Measurements from ENCODE around the gene ETHE1.

Gene ETHE1

GRCh38 chr19:43501661-43502418 lies 25.2 kb downstream of the ETHE1 start:
- H3K27me3 Mint-ChIP-seq: no peaks in the 10 kb centered on the region
- H3K4me1 Mint-ChIP-seq: peaks cover 21% of the 10 kb centered on the region
- H3K9me3 Mint-ChIP-seq: no peaks in the 10 kb centered on the region
- DNase-seq (ENCODE audit: low spot score in 2 of 2) (no peak), ATAC-seq (ENCODE audit: low read depth) (no peak)
- peaks cover 16% of the 10 kb centered on the region for H3K36me3 Mint-ChIP-seq
- H3K27ac Mint-ChIP-seq: no peak overlapping the region
- H3K4me3 Mint-ChIP-seq: no peak overlapping the region

- no peaks in the 10 kb centered on the region for H3K9me3 Mint-ChIP-seq
- ATAC-seq (ENCODE audit: low read depth) (no peak), DNase-seq (ENCODE audit: low spot score in 2 of 2) (no peak)
- peaks cover 16% of the 10 kb centered on the region for H3K4me1 Mint-ChIP-seq
- H3K27ac Mint-ChIP-seq: no peak overlapping the region
- no peak overlapping the region for H3K4me3 Mint-ChIP-seq
- no peaks in the 10 kb centered on the region for H3K27me3 Mint-ChIP-seq
- H3K36me3 Mint-ChIP-seq: peaks cover 25% of the 10 kb centered on the region
Measured at GRCh38 chr19:43499042-43499441, 28.0 kb downstream of the ETHE1 start.

GRCh38 chr19:43498233-43498842 lies 28.7 kb downstream of the ETHE1 start:
- no peaks in the 10 kb centered on the region for H3K9me3 Mint-ChIP-seq
- no peak overlapping the region for H3K4me3 Mint-ChIP-seq
- ATAC-seq (ENCODE audit: low read depth): no peak
- H3K4me1 Mint-ChIP-seq: peaks cover 12% of the 10 kb centered on the region
- no peak for DNase-seq (ENCODE audit: low spot score in 2 of 2)
- H3K27ac Mint-ChIP-seq: no peak overlapping the region
- H3K36me3 Mint-ChIP-seq: peaks cover 25% of the 10 kb centered on the region
- H3K27me3 Mint-ChIP-seq: no peaks in the 10 kb centered on the region

- Mint-ChIP-seq H3K27ac (no peak overlapping the region), H3K36me3 (peaks cover 23% of the 10 kb centered on the region), H3K4me3 (no peak overlapping the region), H3K4me1 (peaks cover 7% of the 10 kb centered on the region), H3K27me3 (no peaks in the 10 kb centered on the region), H3K9me3 (no peaks in the 10 kb centered on the region)
- no peak for ATAC-seq (ENCODE audit: low read depth)
- no peak for DNase-seq (ENCODE audit: low spot score in 2 of 2)
Measured at GRCh38 chr19:43496960-43497359, 30.0 kb downstream of the ETHE1 start.

GRCh38 chr19:43495082-43495481 lies 31.9 kb downstream of the ETHE1 start:
- H3K27ac Mint-ChIP-seq: no peak overlapping the region
- no peaks in the 10 kb centered on the region for H3K9me3 Mint-ChIP-seq
- no peak for ATAC-seq (ENCODE audit: low read depth)
- H3K4me1 Mint-ChIP-seq: peaks cover 6% of the 10 kb centered on the region
- peaks cover 21% of the 10 kb centered on the region for H3K36me3 Mint-ChIP-seq
- no peak for DNase-seq (ENCODE audit: low spot score in 2 of 2)
- H3K4me3 Mint-ChIP-seq: no peak overlapping the region
- no peaks in the 10 kb centered on the region for H3K27me3 Mint-ChIP-seq

GRCh38 chr19:43490759-43491158 lies 36.2 kb downstream of the ETHE1 start:
- no peak for DNase-seq (ENCODE audit: low spot score in 2 of 2)
- H3K4me3 Mint-ChIP-seq: no peak overlapping the region
- ATAC-seq (ENCODE audit: low read depth): no peak
- no peaks in the 10 kb centered on the region for H3K27me3 Mint-ChIP-seq
- no peaks in the 10 kb centered on the region for H3K9me3 Mint-ChIP-seq
- H3K4me1 Mint-ChIP-seq: peaks cover 19% of the 10 kb centered on the region
- H3K36me3 Mint-ChIP-seq: peaks cover 8% of the 10 kb centered on the region
- peak overlapping the region; percentile 47 for H3K27ac Mint-ChIP-seq

GRCh38 chr19:43489979-43490599 lies 36.9 kb downstream of the ETHE1 start:
- H3K4me1 Mint-ChIP-seq: peaks cover 19% of the 10 kb centered on the region
- ATAC-seq (ENCODE audit: low read depth): no peak
- no peak overlapping the region for H3K4me3 Mint-ChIP-seq
- H3K27ac Mint-ChIP-seq: peak overlapping the region; percentile 35
- peaks cover 4% of the 10 kb centered on the region for H3K36me3 Mint-ChIP-seq
- no peaks in the 10 kb centered on the region for H3K27me3 Mint-ChIP-seq
- H3K9me3 Mint-ChIP-seq: no peaks in the 10 kb centered on the region
- no peak for DNase-seq (ENCODE audit: low spot score in 2 of 2)

- H3K27ac Mint-ChIP-seq: no peak overlapping the region
- ATAC-seq (ENCODE audit: low read depth) (peak; percentile 41), DNase-seq (ENCODE audit: low spot score in 2 of 2) (no peak)
- no peaks in the 10 kb centered on the region for H3K9me3 Mint-ChIP-seq
- no peaks in the 10 kb centered on the region for H3K27me3 Mint-ChIP-seq
- peaks cover 19% of the 10 kb centered on the region for H3K4me1 Mint-ChIP-seq
- H3K4me3 Mint-ChIP-seq: no peak overlapping the region
- H3K36me3 Mint-ChIP-seq: peaks cover under 1% of the 10 kb centered on the region
Measured at GRCh38 chr19:43489310-43489709, 37.7 kb downstream of the ETHE1 start.

GRCh38 chr19:43488179-43488578 lies 38.8 kb downstream of the ETHE1 start:
- DNase-seq (ENCODE audit: low spot score in 2 of 2) (no peak), ATAC-seq (ENCODE audit: low read depth) (no peak)
- Mint-ChIP-seq H3K4me3 (no peak overlapping the region), H3K4me1 (peaks cover 19% of the 10 kb centered on the region), H3K36me3 (no peaks in the 10 kb centered on the region), H3K27ac (no peak overlapping the region), H3K27me3 (no peaks in the 10 kb centered on the region), H3K9me3 (no peaks in the 10 kb centered on the region)

GRCh38 chr19:43486412-43486811 lies 40.6 kb downstream of the ETHE1 start:
- no peaks in the 10 kb centered on the region for H3K36me3 Mint-ChIP-seq
- H3K4me3 Mint-ChIP-seq: no peak overlapping the region
- H3K4me1 Mint-ChIP-seq: peaks cover 19% of the 10 kb centered on the region
- ATAC-seq (ENCODE audit: low read depth) (no peak), DNase-seq (ENCODE audit: low spot score in 2 of 2) (no peak)
- H3K27me3 Mint-ChIP-seq: no peaks in the 10 kb centered on the region
- no peak overlapping the region for H3K27ac Mint-ChIP-seq
- no peaks in the 10 kb centered on the region for H3K9me3 Mint-ChIP-seq

- DNase-seq (ENCODE audit: low spot score in 2 of 2): no peak
- Mint-ChIP-seq H3K27me3 (no peaks in the 10 kb centered on the region), H3K36me3 (no peaks in the 10 kb centered on the region), H3K27ac (no peak overlapping the region), H3K4me3 (no peak overlapping the region), H3K4me1 (peaks cover 19% of the 10 kb centered on the region), H3K9me3 (no peaks in the 10 kb centered on the region)
- ATAC-seq (ENCODE audit: low read depth): no peak
Measured at GRCh38 chr19:43485951-43486350, 41.0 kb downstream of the ETHE1 start.

- H3K36me3 Mint-ChIP-seq: peaks cover 5% of the 10 kb centered on the region
- no peak for DNase-seq (ENCODE audit: low spot score in 2 of 2)
- H3K4me1 Mint-ChIP-seq: peaks cover 8% of the 10 kb centered on the region
- no peaks in the 10 kb centered on the region for H3K27me3 Mint-ChIP-seq
- ATAC-seq (ENCODE audit: low read depth): no peak
- H3K4me3 Mint-ChIP-seq: no peak overlapping the region
- no peak overlapping the region for H3K27ac Mint-ChIP-seq
- no peaks in the 10 kb centered on the region for H3K9me3 Mint-ChIP-seq
Measured at GRCh38 chr19:43483281-43483680, 43.7 kb downstream of the ETHE1 start.

GRCh38 chr19:43482193-43482592 lies 44.8 kb downstream of the ETHE1 start:
- H3K9me3 Mint-ChIP-seq: no peaks in the 10 kb centered on the region
- no peaks in the 10 kb centered on the region for H3K27me3 Mint-ChIP-seq
- H3K27ac Mint-ChIP-seq: no peak overlapping the region
- peaks cover 11% of the 10 kb centered on the region for H3K36me3 Mint-ChIP-seq
- DNase-seq (ENCODE audit: low spot score in 2 of 2) (no peak), ATAC-seq (ENCODE audit: low read depth) (no peak)
- H3K4me3 Mint-ChIP-seq: no peak overlapping the region
- H3K4me1 Mint-ChIP-seq: peaks cover 7% of the 10 kb centered on the region

GRCh38 chr19:43481701-43482100 lies 45.3 kb downstream of the ETHE1 start:
- Mint-ChIP-seq H3K27me3 (no peaks in the 10 kb centered on the region), H3K27ac (no peak overlapping the region), H3K4me1 (peaks cover 5% of the 10 kb centered on the region), H3K9me3 (no peaks in the 10 kb centered on the region), H3K36me3 (peaks cover 11% of the 10 kb centered on the region), H3K4me3 (no peak overlapping the region)
- ATAC-seq (ENCODE audit: low read depth) (no peak), DNase-seq (ENCODE audit: low spot score in 2 of 2) (no peak)
